HL-60 (cell line): ENCODE measurements around the gene ZFYVE28.

Experiments
- GABPA ChIP-seq: IDR thresholded peaks from 2 replicates; pipeline ENCODE4 v1.6.1; 2012; ENCODE audit warnings: low read depth
- POLR2AphosphoS5 ChIP-seq: IDR thresholded peaks from 2 replicates; pipeline ENCODE4 v1.6.1; 2012; ENCODE audit warnings: low read depth
- SPI1 ChIP-seq: IDR thresholded peaks from 2 replicates; pipeline ENCODE4 v1.6.1; 2012; ENCODE audit warnings: low read depth, mild to moderate bottlenecking, borderline replicate concordance
- TF ChIP-seq, protein P1 (sequence below): IDR thresholded peaks from one replicate; pipeline ENCODE4 v1.5.1; 2011; ENCODE audit warnings: low read length, control low read depth, inconsistent platforms; ENCODE audit not compliant: insufficient read depth
- TF ChIP-seq, protein P2 (sequence below): IDR thresholded peaks from 2 replicates; pipeline ENCODE4 v1.6.1; 2012; ENCODE audit warnings: low read depth; ENCODE audit not compliant: insufficient replicate concordance

DNA sequence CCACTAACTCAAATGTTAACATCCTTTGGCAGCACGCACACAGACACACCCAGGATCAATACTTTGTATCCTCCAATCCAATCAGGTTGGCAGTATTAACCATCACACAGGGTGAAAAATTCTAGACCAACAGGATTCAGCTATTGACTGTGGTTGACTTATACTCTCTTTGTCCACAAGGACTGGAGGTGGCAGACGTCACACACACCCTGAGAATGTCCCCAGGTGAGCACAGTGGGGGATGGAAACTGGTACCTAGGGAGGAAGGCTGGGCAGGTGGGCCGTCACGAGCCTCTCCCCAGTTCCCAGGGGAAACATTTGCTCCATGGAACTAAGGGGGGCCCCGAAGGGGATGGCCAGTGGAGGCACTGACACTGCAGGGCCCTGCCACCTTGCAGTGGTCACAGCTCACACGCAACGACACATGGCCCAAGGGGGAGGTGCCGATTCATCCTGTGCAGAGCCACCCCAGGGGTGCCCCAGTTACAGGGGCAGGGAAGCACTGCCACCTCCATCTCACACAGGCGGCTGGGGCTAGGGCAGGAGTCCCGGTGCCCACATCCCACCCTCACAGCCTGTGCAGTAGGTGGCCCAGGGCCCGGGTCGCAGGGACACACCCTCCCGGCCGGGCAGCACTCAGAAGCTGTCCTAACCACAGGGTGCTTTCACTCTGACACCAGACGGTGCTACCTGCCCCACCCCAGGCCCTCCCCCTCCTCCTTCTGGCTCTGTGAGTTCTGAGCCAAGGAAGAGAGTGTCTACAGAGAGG, 17.4 kb downstream of the ZFYVE28 start:
- TF ChIP-seq GABPA = no peak
- no peak for TF ChIP-seq POLR2AphosphoS5
- TF ChIP-seq, protein P1, sequence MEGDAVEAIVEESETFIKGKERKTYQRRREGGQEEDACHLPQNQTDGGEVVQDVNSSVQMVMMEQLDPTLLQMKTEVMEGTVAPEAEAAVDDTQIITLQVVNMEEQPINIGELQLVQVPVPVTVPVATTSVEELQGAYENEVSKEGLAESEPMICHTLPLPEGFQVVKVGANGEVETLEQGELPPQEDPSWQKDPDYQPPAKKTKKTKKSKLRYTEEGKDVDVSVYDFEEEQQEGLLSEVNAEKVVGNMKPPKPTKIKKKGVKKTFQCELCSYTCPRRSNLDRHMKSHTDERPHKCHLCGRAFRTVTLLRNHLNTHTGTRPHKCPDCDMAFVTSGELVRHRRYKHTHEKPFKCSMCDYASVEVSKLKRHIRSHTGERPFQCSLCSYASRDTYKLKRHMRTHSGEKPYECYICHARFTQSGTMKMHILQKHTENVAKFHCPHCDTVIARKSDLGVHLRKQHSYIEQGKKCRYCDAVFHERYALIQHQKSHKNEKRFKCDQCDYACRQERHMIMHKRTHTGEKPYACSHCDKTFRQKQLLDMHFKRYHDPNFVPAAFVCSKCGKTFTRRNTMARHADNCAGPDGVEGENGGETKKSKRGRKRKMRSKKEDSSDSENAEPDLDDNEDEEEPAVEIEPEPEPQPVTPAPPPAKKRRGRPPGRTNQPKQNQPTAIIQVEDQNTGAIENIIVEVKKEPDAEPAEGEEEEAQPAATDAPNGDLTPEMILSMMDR = no peak
- TF ChIP-seq, protein P2, sequence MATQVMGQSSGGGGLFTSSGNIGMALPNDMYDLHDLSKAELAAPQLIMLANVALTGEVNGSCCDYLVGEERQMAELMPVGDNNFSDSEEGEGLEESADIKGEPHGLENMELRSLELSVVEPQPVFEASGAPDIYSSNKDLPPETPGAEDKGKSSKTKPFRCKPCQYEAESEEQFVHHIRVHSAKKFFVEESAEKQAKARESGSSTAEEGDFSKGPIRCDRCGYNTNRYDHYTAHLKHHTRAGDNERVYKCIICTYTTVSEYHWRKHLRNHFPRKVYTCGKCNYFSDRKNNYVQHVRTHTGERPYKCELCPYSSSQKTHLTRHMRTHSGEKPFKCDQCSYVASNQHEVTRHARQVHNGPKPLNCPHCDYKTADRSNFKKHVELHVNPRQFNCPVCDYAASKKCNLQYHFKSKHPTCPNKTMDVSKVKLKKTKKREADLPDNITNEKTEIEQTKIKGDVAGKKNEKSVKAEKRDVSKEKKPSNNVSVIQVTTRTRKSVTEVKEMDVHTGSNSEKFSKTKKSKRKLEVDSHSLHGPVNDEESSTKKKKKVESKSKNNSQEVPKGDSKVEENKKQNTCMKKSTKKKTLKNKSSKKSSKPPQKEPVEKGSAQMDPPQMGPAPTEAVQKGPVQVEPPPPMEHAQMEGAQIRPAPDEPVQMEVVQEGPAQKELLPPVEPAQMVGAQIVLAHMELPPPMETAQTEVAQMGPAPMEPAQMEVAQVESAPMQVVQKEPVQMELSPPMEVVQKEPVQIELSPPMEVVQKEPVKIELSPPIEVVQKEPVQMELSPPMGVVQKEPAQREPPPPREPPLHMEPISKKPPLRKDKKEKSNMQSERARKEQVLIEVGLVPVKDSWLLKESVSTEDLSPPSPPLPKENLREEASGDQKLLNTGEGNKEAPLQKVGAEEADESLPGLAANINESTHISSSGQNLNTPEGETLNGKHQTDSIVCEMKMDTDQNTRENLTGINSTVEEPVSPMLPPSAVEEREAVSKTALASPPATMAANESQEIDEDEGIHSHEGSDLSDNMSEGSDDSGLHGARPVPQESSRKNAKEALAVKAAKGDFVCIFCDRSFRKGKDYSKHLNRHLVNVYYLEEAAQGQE = no peak
- no peak for TF ChIP-seq SPI1
